SK-N-SH treated with all-trans-retinoic acid at 6 μM for 48 hours (cell line): ENCODE data around the gene ZFP91.
A peak's percentile ranks its signal among the peaks of the same experiment; 100 is the strongest.
"Not testable (repeated sequence)": the region's sequence is repeated elsewhere in the genome, so short reads cannot be mapped to it uniquely, and the experiment has no call there.

Experiments
- ATAC-seq: fragments of 200-7000 bp; cut with Tn5 transposase; 3 replicates; pipeline ENCODE4 v1.9.1; 2020; ENCODE audit warnings: mild to moderate bottlenecking, moderate library complexity
- ARNTL ChIP-seq: fragments of 450-650 bp; formaldehyde crosslinking; IDR thresholded peaks from 2 replicates; pipeline ENCODE4 v1.5.0; 2020; ENCODE audit warnings: low read depth, mild to moderate bottlenecking, moderate library complexity, borderline replicate concordance
- BACH2 ChIP-seq: fragments of 250-450 bp; sonication (Bioruptor Pico); IDR thresholded peaks from 2 replicates; pipeline ENCODE4 v1.9.0; 2021; ENCODE audit warnings: mild to moderate bottlenecking, borderline replicate concordance
- CREB5 ChIP-seq: fragments of 250-450 bp; sonication (Bioruptor Pico); IDR thresholded peaks from 2 replicates; pipeline ENCODE4 v1.5.1; 2020; ENCODE audit warnings: low read depth, mild to moderate bottlenecking, moderate library complexity
- CSDC2 ChIP-seq: fragments of 250-450 bp; sonication (Bioruptor Pico); IDR thresholded peaks from 2 replicates; pipeline ENCODE4 v1.5.0; 2020; ENCODE audit warnings: mild to moderate bottlenecking, moderate library complexity
- CSRNP3 ChIP-seq: fragments of 250-450 bp; sonication (Bioruptor Pico); IDR thresholded peaks from 2 replicates; pipeline ENCODE4 v1.5.1; 2021; ENCODE audit warnings: mild to moderate bottlenecking, moderate library complexity
- ESRRG ChIP-seq: fragments of 250-450 bp; sonication (Bioruptor Pico); IDR thresholded peaks from 2 replicates; pipeline ENCODE4 v1.6.1; 2021; ENCODE audit warnings: mild to moderate bottlenecking
- GLIS3 ChIP-seq: fragments of 250-450 bp; sonication (Bioruptor Pico); IDR thresholded peaks from 2 replicates; pipeline ENCODE4 v1.5.0; 2020; ENCODE audit warnings: mild to moderate bottlenecking, moderate library complexity
- ISL1 ChIP-seq: fragments of 250-450 bp; sonication (Bioruptor Pico); IDR thresholded peaks from 2 replicates; pipeline ENCODE4 v2.1.2; 2022; ENCODE audit warnings: mild to moderate bottlenecking, moderate library complexity
- OSR1 ChIP-seq: fragments of 250-450 bp; sonication (Bioruptor Pico); IDR thresholded peaks from 2 replicates; pipeline ENCODE4 v1.8.0; 2022; ENCODE audit warnings: moderate library complexity, mild to moderate bottlenecking, inconsistent platforms
- PPARA ChIP-seq: fragments of 250-450 bp; sonication (Bioruptor Pico); IDR thresholded peaks from 2 replicates; pipeline ENCODE4 v1.5.0; 2020; ENCODE audit warnings: mild to moderate bottlenecking, borderline replicate concordance
- RARB ChIP-seq: fragments of 250-450 bp; sonication (Bioruptor Pico); IDR thresholded peaks from 2 replicates; pipeline ENCODE4 v1.8.0; 2021; ENCODE audit warnings: mild to moderate bottlenecking, moderate library complexity
- TOX ChIP-seq: fragments of 250-450 bp; sonication (Bioruptor Pico); IDR thresholded peaks from 2 replicates; pipeline ENCODE4 v1.8.0; 2021; ENCODE audit warnings: mild to moderate bottlenecking, moderate library complexity, borderline replicate concordance
- TSHZ2 ChIP-seq: fragments of 250-450 bp; sonication (Bioruptor Pico); IDR thresholded peaks from 2 replicates; pipeline ENCODE4 v1.5.0; 2020; ENCODE audit warnings: mild to moderate bottlenecking, moderate library complexity
- ZC3H10 ChIP-seq: fragments of 250-450 bp; sonication (Bioruptor Pico); IDR thresholded peaks from 2 replicates; pipeline ENCODE4 v1.5.1; 2021; ENCODE audit warnings: mild to moderate bottlenecking, moderate library complexity
- ZFP3 ChIP-seq: fragments of 250-450 bp; sonication (Bioruptor Pico); IDR thresholded peaks from 2 replicates; pipeline ENCODE4 v1.5.0; 2020; ENCODE audit warnings: mild to moderate bottlenecking, moderate library complexity
- ZFP30 ChIP-seq: fragments of 450-650 bp; formaldehyde crosslinking; IDR thresholded peaks from 2 replicates; pipeline ENCODE4 v1.5.0; 2022; ENCODE audit warnings: mild to moderate bottlenecking, moderate library complexity
- ZNF565 ChIP-seq: fragments of 450-650 bp; formaldehyde crosslinking; conservative IDR thresholded peaks from 2 replicates; pipeline ENCODE4 v1.5.0; 2020; ENCODE audit warnings: low read depth, mild to moderate bottlenecking, moderate library complexity
- ZNF70 ChIP-seq: fragments of 450-650 bp; formaldehyde crosslinking; IDR thresholded peaks from 2 replicates; pipeline ENCODE4 v1.5.0; 2020; ENCODE audit warnings: mild to moderate bottlenecking, moderate library complexity
- ZNF8 ChIP-seq: fragments of 450-650 bp; formaldehyde crosslinking; IDR thresholded peaks from 2 replicates; pipeline ENCODE4 v1.5.0; 2020; ENCODE audit warnings: mild to moderate bottlenecking, moderate library complexity
- TF ChIP-seq, protein P1 (sequence below): fragments of 250-450 bp; sonication (Bioruptor Pico); IDR thresholded peaks from 2 replicates; pipeline ENCODE4 v1.8.0; 2021; ENCODE audit warnings: low read depth, mild to moderate bottlenecking, moderate library complexity, borderline replicate concordance
- TF ChIP-seq, protein P2 (sequence below): fragments of 250-450 bp; sonication (Bioruptor Pico); IDR thresholded peaks from 2 replicates; pipeline ENCODE4 v1.8.0; 2020; ENCODE audit warnings: mild to moderate bottlenecking, moderate library complexity, borderline replicate concordance

The ZFP91 gene

DNA sequence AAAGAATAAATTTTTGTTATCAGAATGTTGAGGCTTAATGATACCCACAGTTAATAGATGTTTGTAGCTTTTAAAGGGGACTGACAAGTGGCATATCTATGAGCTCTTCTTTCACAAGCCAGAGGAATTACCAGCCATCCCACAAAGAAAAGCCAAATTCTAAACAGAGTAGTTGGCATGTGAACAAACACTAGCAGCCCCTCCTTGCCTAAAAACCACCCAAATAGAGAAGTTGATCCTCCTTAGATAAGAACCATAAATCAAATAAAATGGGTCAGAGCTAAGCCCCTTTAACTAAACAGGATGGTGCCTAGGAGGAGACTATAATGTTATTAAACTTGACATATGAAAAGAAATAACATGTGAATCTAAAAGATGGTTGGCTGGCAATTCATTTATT is 14.6 kb upstream of the ZFP91 start:
- ATAC-seq: no peak
- TF ChIP-seq PPARA (CRISPR knock-in tag): no peak
- no peak for TF ChIP-seq ZNF8 (CRISPR knock-in tag)

- TF ChIP-seq RARB: no peak
- TF ChIP-seq ZC3H10 (CRISPR knock-in tag): no peak
- TF ChIP-seq ZFP3: no peak
- TF ChIP-seq, protein P1, sequence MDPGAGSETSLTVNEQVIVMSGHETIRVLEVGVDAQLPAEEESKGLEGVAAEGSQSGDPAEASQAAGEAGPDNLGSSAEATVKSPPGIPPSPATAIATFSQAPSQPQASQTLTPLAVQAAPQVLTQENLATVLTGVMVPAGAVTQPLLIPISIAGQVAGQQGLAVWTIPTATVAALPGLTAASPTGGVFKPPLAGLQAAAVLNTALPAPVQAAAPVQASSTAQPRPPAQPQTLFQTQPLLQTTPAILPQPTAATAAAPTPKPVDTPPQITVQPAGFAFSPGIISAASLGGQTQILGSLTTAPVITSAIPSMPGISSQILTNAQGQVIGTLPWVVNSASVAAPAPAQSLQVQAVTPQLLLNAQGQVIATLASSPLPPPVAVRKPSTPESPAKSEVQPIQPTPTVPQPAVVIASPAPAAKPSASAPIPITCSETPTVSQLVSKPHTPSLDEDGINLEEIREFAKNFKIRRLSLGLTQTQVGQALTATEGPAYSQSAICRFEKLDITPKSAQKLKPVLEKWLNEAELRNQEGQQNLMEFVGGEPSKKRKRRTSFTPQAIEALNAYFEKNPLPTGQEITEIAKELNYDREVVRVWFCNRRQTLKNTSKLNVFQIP: no peak
- no peak for TF ChIP-seq ARNTL
- TF ChIP-seq ESRRG (CRISPR knock-in tag): no peak
- no peak for TF ChIP-seq TOX (CRISPR knock-in tag)
- no peak for TF ChIP-seq ZNF70 (CRISPR knock-in tag)
- TF ChIP-seq ISL1 (CRISPR knock-in tag): no peak
- no peak for TF ChIP-seq ZNF565 (CRISPR knock-in tag)
- no peak for TF ChIP-seq CSDC2 (CRISPR knock-in tag)
- no peak for TF ChIP-seq BACH2 (CRISPR knock-in tag)
- TF ChIP-seq OSR1: no peak
- TF ChIP-seq ZFP30 (CRISPR knock-in tag): no peak
- no peak for TF ChIP-seq GLIS3 (CRISPR knock-in tag)
- TF ChIP-seq PPARA (CRISPR knock-in tag): no peak
- TF ChIP-seq, protein P2, sequence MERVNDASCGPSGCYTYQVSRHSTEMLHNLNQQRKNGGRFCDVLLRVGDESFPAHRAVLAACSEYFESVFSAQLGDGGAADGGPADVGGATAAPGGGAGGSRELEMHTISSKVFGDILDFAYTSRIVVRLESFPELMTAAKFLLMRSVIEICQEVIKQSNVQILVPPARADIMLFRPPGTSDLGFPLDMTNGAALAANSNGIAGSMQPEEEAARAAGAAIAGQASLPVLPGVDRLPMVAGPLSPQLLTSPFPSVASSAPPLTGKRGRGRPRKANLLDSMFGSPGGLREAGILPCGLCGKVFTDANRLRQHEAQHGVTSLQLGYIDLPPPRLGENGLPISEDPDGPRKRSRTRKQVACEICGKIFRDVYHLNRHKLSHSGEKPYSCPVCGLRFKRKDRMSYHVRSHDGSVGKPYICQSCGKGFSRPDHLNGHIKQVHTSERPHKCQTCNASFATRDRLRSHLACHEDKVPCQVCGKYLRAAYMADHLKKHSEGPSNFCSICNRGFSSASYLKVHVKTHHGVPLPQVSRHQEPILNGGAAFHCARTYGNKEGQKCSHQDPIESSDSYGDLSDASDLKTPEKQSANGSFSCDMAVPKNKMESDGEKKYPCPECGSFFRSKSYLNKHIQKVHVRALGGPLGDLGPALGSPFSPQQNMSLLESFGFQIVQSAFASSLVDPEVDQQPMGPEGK (CRISPR knock-in tag): no peak
- no peak for TF ChIP-seq CSRNP3 (CRISPR knock-in tag)
- no peak for TF ChIP-seq TSHZ2 (CRISPR knock-in tag)
- no peak for TF ChIP-seq CREB5 (CRISPR knock-in tag)
- ATAC-seq: peak; percentile 98
These were observed 10.9 kb upstream of the ZFP91 start for GRCh38 chr11:58567889-58568512.

DNA sequence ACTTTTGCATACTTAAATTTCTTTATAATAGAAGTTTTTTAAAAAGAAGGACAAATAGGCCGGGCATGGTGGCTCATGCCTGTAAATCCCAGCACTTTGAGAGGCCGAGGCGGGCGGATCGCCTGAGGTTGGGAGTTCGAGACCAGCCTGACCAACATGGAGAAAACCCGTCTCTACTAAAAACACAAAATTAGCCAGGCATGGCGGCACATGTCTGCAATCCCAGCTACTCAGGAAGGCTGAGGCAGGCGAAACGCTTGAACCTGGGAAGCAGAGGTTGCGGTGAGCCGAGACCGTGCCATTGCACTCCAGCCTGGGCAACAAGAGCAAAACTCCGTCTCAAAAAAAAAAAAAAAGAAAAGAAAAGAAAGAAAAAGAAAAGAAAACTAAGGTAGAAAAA is 6.0 kb upstream of the ZFP91 start:
- ATAC-seq: not testable (repeated sequence)
